Sigmoid colon (tissue), 7 donors: ENCODE results near the gene CDH23. TPM values are rescaled to one million over a fixed set of nuclear protein-coding genes. Genes with fewer than 3 reads are reported as not detected.

Experiments
- DNase-seq: peaks from one replicate; pipeline ENCODE4 v3.0.0-alpha.2; 2019
- H3K27ac ChIP-seq, 4 donors: fragments of 200-600 bp; sonication (generic); one replicate each; pipeline ENCODE4 v1.5.1; 2016 to 2019; ENCODE audit warnings: mild to moderate bottlenecking in 1 of 4
- H3K27me3 ChIP-seq, 3 donors: fragments of 200-600 bp; sonication (generic); one replicate each; pipeline ENCODE4 v1.5.1; 2019; ENCODE audit warnings: mild to moderate bottlenecking in 1 of 3
- H3K36me3 ChIP-seq, 4 donors: fragments of 200-600 bp; sonication (generic); one replicate each; pipeline ENCODE4 v1.5.1; 2016 to 2019
- H3K4me1 ChIP-seq, 4 donors: fragments of 200-600 bp; sonication (generic); one replicate each; pipeline ENCODE4 v1.5.1; 2017 to 2019
- H3K4me3 ChIP-seq, 4 donors: fragments of 200-600 bp; sonication (generic); one replicate each; pipeline ENCODE4 v1.5.1; 2017 to 2019; ENCODE audit warnings: mild to moderate bottlenecking in 2 of 4, moderate library complexity in 1 of 4
- H3K9me3 ChIP-seq, 4 donors: fragments of 200-600 bp in 3 of 4; sonication (generic) in 3 of 4; one replicate each; pipeline versions ENCODE4 v1.5.1 to v1.6.1; 2013 to 2019
- EP300 ChIP-seq, 4 donors: sonication (generic); formaldehyde crosslinking; IDR thresholded peaks; one replicate each; pipeline ENCODE4 v1.6.1; 2017; ENCODE audit warnings: antibody characterized with exemption in 4 of 4
- POLR2A ChIP-seq, 2 donors: fragments of 450-650 bp; IDR thresholded peaks; one replicate each; pipeline ENCODE4 v1.6.1; 2016; ENCODE audit warnings: antibody characterized with exemption in 2 of 2, mild to moderate bottlenecking in 2 of 2, moderate library complexity in 2 of 2
- POLR2AphosphoS5 ChIP-seq, 4 donors: sonication (generic); formaldehyde crosslinking; IDR thresholded peaks; one replicate each; pipeline ENCODE4 v1.6.1; 2017; ENCODE audit warnings: antibody characterized with exemption in 4 of 4
- WGBS, 2 donors: extraction: QIAGEN DNeasy Blood & Tissue Kit; methylation state at CpG; one replicate each; pipeline ENCODE4 v1.1.7; 2013; 5-methylcytosine and 5-hydroxymethylcytosine counted together
- intact Hi-C: fragments of 100-400 bp; cut with DNase I; formaldehyde crosslinking; loops from one replicate; pipeline ENCODE4 v1.15.1; 2023
- polyA plus RNA-seq, 3 donors: library from polyadenylated mRNA; stranded (reverse); fragments of 200-250 nt; gene quantifications; one replicate each; pipeline ENCODE4 v1.2.3, GENCODE V29; 2013
- total RNA-seq, 4 donors: library from RNA; depleted of rRNA; stranded (reverse); fragments of >200 nt; gene quantifications; one replicate each; pipeline ENCODE4 v1.1.0, GENCODE V29; 2016
- TF ChIP-seq, protein P1 (sequence below), 4 experiments: fragments of 450-650 bp in 3 of 4; fragments of 200-600 bp in 1 of 4; IDR thresholded peaks; one replicate each; pipeline ENCODE4 v1.5.1; 2016 to 2019; ENCODE audit warnings: antibody characterized with exemption in 4 of 4, mild to moderate bottlenecking in 3 of 4, moderate library complexity in 2 of 4
- donor health status: healthy with polysubstance abuse.
- donor health status: Bipolar disorder and iron deficiency.
- donor health status: healthy.

The CDH23 gene
- total and polyA plus RNA-seq, 7 donors, result 1.5 to 7.2 (median 3.0) TPM

DNA sequence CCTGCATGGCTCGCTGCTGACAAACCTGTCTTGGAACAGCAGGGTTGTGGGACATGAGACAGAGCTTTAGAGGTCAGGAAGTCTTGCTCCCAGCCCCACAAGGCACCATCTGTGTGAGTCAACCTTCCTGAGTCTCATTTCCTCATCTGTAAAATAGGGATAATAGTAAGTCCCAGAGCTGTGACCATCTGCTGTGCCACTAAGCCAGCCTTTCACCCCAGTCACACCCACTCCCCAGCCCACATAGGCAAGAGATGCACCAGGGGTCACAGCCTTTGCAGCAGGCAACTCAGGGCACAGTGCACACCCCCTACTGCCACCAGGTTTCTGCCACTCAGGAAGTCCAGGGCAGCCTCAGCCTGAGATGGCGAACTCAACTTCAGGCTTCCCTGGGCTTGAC lies 29.4 kb upstream of the CDH23 start:
- H3K27ac ChIP-seq, result no peak overlapping the region
- TF ChIP-seq POLR2A (IDR thresholded peaks at IDR 0.05) (no peak), POLR2AphosphoS5 (IDR thresholded peaks at IDR 0.05) (no peak), EP300 (IDR thresholded peaks at IDR 0.05) (no peak)
- TF ChIP-seq, protein P1, sequence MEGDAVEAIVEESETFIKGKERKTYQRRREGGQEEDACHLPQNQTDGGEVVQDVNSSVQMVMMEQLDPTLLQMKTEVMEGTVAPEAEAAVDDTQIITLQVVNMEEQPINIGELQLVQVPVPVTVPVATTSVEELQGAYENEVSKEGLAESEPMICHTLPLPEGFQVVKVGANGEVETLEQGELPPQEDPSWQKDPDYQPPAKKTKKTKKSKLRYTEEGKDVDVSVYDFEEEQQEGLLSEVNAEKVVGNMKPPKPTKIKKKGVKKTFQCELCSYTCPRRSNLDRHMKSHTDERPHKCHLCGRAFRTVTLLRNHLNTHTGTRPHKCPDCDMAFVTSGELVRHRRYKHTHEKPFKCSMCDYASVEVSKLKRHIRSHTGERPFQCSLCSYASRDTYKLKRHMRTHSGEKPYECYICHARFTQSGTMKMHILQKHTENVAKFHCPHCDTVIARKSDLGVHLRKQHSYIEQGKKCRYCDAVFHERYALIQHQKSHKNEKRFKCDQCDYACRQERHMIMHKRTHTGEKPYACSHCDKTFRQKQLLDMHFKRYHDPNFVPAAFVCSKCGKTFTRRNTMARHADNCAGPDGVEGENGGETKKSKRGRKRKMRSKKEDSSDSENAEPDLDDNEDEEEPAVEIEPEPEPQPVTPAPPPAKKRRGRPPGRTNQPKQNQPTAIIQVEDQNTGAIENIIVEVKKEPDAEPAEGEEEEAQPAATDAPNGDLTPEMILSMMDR (IDR thresholded peaks at IDR 0.05), result no peak
- no peaks in the 10 kb centered on the region for H3K4me1 ChIP-seq
- intact Hi-C loops, result no loop called here
- WGBS, 2 donors, result 86 to 89% methylated on average over 2 of the region's 2 CpGs
- H3K4me3 ChIP-seq, result no peak overlapping the region
- H3K27me3 ChIP-seq, result no peaks in the 10 kb centered on the region
- peaks cover 0 to 10% (median 3%) of the 10 kb centered on the region in 4 donors for H3K36me3 ChIP-seq
- H3K9me3 ChIP-seq, result no peaks in the 10 kb centered on the region
- DNase-seq, result no peak

DNA sequence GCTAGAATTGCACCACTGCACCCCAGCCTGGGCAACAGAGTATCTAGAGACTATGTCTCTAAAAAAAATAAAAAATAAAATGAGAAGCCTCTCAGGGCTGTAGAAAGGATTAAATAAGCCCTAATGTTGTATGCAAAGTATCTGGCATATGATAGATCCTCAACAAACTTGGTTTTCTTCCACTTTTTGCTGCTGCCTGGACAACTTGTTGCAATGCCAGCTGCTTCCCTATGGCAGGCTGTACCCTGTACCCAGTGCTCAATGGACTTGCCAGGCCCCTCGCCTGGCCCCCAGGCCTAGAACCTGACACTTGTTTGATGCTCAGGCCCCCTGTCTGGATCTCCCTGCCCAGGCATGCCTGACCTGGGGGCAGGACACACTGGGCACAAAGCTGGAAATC lies 28.5 kb upstream of the CDH23 start:
- Histone ChIP-seq H3K27me3 (no peaks in the 10 kb centered on the region), H3K4me1 (no peaks in the 10 kb centered on the region), H3K27ac (no peak overlapping the region), H3K4me3 (no peak overlapping the region), H3K9me3 (no peaks in the 10 kb centered on the region), H3K36me3 (peaks cover 0 to 1% (median 0%) of the 10 kb centered on the region in 4 donors)
- intact Hi-C loops, result no loop called here
- 91 to 92% methylated on average over 1 of the region's 1 CpG for WGBS, 2 donors
- no peak for DNase-seq
- no peak for TF ChIP-seq EP300 (IDR thresholded peaks at IDR 0.05)
- TF ChIP-seq POLR2AphosphoS5 (IDR thresholded peaks at IDR 0.05), result no peak
- TF ChIP-seq POLR2A (IDR thresholded peaks at IDR 0.05), result no peak
- TF ChIP-seq, protein P1 (IDR thresholded peaks at IDR 0.05), result no peak

DNA sequence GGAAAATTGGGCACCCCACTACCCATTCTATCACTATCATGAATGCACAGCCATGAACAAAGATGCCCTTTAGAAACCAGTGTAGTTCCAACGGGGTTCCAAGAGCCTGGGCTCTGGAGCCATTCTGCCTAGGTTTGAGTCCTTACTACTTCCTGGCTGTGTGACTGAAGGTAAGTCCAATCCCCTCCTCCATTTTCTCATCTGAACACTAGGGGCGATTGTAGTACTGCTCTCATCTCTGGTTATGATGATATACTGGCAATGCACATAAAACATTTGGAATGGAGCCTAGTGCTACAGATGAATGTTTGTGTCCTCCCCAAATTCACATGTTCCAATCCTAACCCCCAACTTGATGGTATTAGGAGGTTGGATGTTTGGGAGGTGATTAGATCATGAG lies 28.1 kb upstream of the CDH23 start:
- TF ChIP-seq POLR2AphosphoS5 (IDR thresholded peaks at IDR 0.05) (no peak), POLR2A (IDR thresholded peaks at IDR 0.05) (no peak), EP300 (IDR thresholded peaks at IDR 0.05) (no peak)
- TF ChIP-seq, protein P1 (IDR thresholded peaks at IDR 0.05), result no peak
- Histone ChIP-seq H3K27me3 (no peaks in the 10 kb centered on the region), H3K4me3 (no peak overlapping the region), H3K4me1 (no peaks in the 10 kb centered on the region), H3K9me3 (no peaks in the 10 kb centered on the region), H3K36me3 (no peaks in the 10 kb centered on the region), H3K27ac (no peak overlapping the region)
- intact Hi-C loops, result no loop called here
- DNase-seq, result no peak
- 59 to 73% methylated on average over 2 of the region's 2 CpGs for WGBS, 2 donors

DNA sequence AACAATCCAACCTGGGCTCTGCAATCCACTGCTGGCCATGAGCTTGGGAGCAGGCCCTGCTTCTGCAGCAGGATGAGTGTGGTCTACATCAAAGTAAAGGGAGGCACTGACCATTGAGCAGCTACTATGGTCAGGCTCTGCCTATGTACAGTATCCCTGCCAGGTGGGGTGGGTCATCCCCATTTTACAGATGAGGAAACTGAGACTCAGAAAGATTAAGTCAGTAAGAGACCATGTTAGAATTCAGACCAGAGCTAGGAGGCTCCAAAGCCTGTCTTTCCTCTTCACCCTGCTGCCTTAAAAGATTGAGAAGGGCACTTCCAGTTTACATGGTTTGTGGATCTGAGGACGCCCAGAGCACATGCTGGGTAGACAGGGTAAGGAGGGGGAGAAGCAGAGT lies 27.1 kb upstream of the CDH23 start:
- Histone ChIP-seq H3K27me3 (no peaks in the 10 kb centered on the region), H3K36me3 (no peaks in the 10 kb centered on the region), H3K4me1 (no peaks in the 10 kb centered on the region), H3K4me3 (no peak overlapping the region), H3K9me3 (no peaks in the 10 kb centered on the region), H3K27ac (no peak overlapping the region)
- WGBS, 2 donors, result 85 to 87% methylated on average over 1 of the region's 1 CpG
- no peak for TF ChIP-seq EP300 (IDR thresholded peaks at IDR 0.05)
- TF ChIP-seq POLR2A (IDR thresholded peaks at IDR 0.05), result no peak
- TF ChIP-seq POLR2AphosphoS5 (IDR thresholded peaks at IDR 0.05), result no peak
- TF ChIP-seq, protein P1 (IDR thresholded peaks at IDR 0.05), result no peak
- intact Hi-C loops, result loop anchor here (10.0 kb wide), 1 partner anchor 675 kb away; no protein-coding TSS in a partner anchor
- DNase-seq, result no peak

DNA sequence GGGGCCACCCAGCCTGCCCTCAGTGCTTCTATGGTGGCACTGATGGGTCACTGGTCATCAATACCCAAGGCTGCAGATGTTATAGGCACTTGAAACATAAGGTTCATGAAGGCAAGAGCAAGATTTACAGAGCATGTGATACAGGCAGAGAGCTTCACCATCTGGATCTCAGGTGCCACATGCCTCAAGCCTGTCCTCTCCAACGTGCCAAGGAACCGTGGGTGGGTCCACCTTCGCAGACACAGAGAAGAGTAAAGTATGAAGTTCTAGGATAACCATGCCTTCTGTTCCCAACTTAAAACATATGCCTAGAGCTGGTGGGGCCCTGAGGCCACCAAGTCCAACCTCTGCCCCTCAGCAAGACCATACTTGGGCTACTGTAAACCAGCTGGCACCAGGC lies 26.7 kb upstream of the CDH23 start:
- 86 to 95% methylated on average over 3 of the region's 3 CpGs for WGBS, 2 donors
- no peaks in the 10 kb centered on the region for H3K36me3 ChIP-seq
- H3K27ac ChIP-seq, result no peak overlapping the region
- TF ChIP-seq POLR2A (IDR thresholded peaks at IDR 0.05), result no peak
- H3K9me3 ChIP-seq, result no peaks in the 10 kb centered on the region
- H3K27me3 ChIP-seq, result no peaks in the 10 kb centered on the region
- H3K4me1 ChIP-seq, result no peaks in the 10 kb centered on the region
- no peak overlapping the region for H3K4me3 ChIP-seq
- intact Hi-C loops, result loop anchor here (10.0 kb wide), 1 partner anchor 675 kb away; no protein-coding TSS in a partner anchor
- no peak for DNase-seq
